ENCODE results near the gene KAT2A.

The KAT2A gene

GRCh38 chr17:42163113-42163512, 41.9 kb upstream of the KAT2A start:
- Histone ChIP-seq H3K9ac (ENCODE audit: low read length) (no peak overlapping the region), H3K36me3 (ENCODE audit: low read length) (no peaks in the 10 kb centered on the region), H3K27ac (ENCODE audit: low read depth, low read length) (no peak overlapping the region), H3K4me2 (ENCODE audit: low read depth, low read length, poor library complexity, severe bottlenecking) (no peak overlapping the region), H3K9me3 (ENCODE audit: insufficient read depth, low read length) (no peaks in the 10 kb centered on the region), H3K27me3 (ENCODE audit: low read length) (no peaks in the 10 kb centered on the region), H4K20me1 (ENCODE audit: low read depth, low read length) (no peaks in the 10 kb centered on the region), H2AFZ (ENCODE audit: low read depth, low read length, severe bottlenecking) (no peak overlapping the region), H3K4me3 (ENCODE audit: insufficient read depth, low read length, poor library complexity, severe bottlenecking) (no peak overlapping the region), H3K79me2 (ENCODE audit: insufficient read depth, low read length) (no peaks in the 10 kb centered on the region), H3F3A (ENCODE audit: insufficient read depth) (no peaks in the 10 kb centered on the region), H3K9me2 (replicated peaks; ENCODE audit: insufficient read depth, low read length) (no peaks in the 10 kb centered on the region)
- TF ChIP-seq CTCF (IDR thresholded peaks at IDR 0.05; ENCODE audit: insufficient read depth, low read length, poor library complexity, severe bottlenecking) (peak; percentile 64), EZH2phosphoT487 (conservative IDR thresholded peaks at IDR 0.05; ENCODE audit: low read length) (no peak)

- H3K27ac ChIP-seq (ENCODE audit: low read depth, low read length), result no peak overlapping the region
- no peaks in the 10 kb centered on the region for H3K36me3 ChIP-seq (ENCODE audit: low read length)
- TF ChIP-seq EZH2phosphoT487 (conservative IDR thresholded peaks at IDR 0.05; ENCODE audit: low read length) (no peak), CTCF (IDR thresholded peaks at IDR 0.05; ENCODE audit: insufficient read depth, low read length, poor library complexity, severe bottlenecking) (no peak)
- no peaks in the 10 kb centered on the region for H3F3A ChIP-seq (ENCODE audit: insufficient read depth)
- no peak overlapping the region for H2AFZ ChIP-seq (ENCODE audit: low read depth, low read length, severe bottlenecking)
- H3K4me2 ChIP-seq (ENCODE audit: low read depth, low read length, poor library complexity, severe bottlenecking), result no peak overlapping the region
- no peaks in the 10 kb centered on the region for H3K27me3 ChIP-seq (ENCODE audit: low read length)
- H3K9me2 ChIP-seq (replicated peaks; ENCODE audit: insufficient read depth, low read length), result no peaks in the 10 kb centered on the region
- no peaks in the 10 kb centered on the region for H4K20me1 ChIP-seq (ENCODE audit: low read depth, low read length)
- no peaks in the 10 kb centered on the region for H3K79me2 ChIP-seq (ENCODE audit: insufficient read depth, low read length)
- H3K4me3 ChIP-seq (ENCODE audit: insufficient read depth, low read length, poor library complexity, severe bottlenecking), result no peak overlapping the region
- no peak overlapping the region for H3K9ac ChIP-seq (ENCODE audit: low read length)
- H3K9me3 ChIP-seq (ENCODE audit: insufficient read depth, low read length), result no peaks in the 10 kb centered on the region
Observed at GRCh38 chr17:42160531-42160910, 39.4 kb upstream of the KAT2A start.

GRCh38 chr17:42159796-42160530, 38.8 kb upstream of the KAT2A start:
- Histone ChIP-seq H3K27me3 (ENCODE audit: low read length) (no peaks in the 10 kb centered on the region), H4K20me1 (ENCODE audit: low read depth, low read length) (no peaks in the 10 kb centered on the region), H3K27ac (ENCODE audit: low read depth, low read length) (no peak overlapping the region), H3K4me3 (ENCODE audit: insufficient read depth, low read length, poor library complexity, severe bottlenecking) (no peak overlapping the region), H3K9me2 (replicated peaks; ENCODE audit: insufficient read depth, low read length) (no peaks in the 10 kb centered on the region), H3K9me3 (ENCODE audit: insufficient read depth, low read length) (no peaks in the 10 kb centered on the region), H3K79me2 (ENCODE audit: insufficient read depth, low read length) (no peaks in the 10 kb centered on the region), H3K9ac (ENCODE audit: low read length) (no peak overlapping the region), H3K4me2 (ENCODE audit: low read depth, low read length, poor library complexity, severe bottlenecking) (no peak overlapping the region), H3K36me3 (ENCODE audit: low read length) (no peaks in the 10 kb centered on the region), H2AFZ (ENCODE audit: low read depth, low read length, severe bottlenecking) (no peak overlapping the region), H3F3A (ENCODE audit: insufficient read depth) (no peaks in the 10 kb centered on the region)
- TF ChIP-seq CTCF (IDR thresholded peaks at IDR 0.05; ENCODE audit: insufficient read depth, low read length, poor library complexity, severe bottlenecking) (no peak), EZH2phosphoT487 (conservative IDR thresholded peaks at IDR 0.05; ENCODE audit: low read length) (no peak)
